ENCODE measurements around the gene ERC2.

The ERC2 gene

DNA sequence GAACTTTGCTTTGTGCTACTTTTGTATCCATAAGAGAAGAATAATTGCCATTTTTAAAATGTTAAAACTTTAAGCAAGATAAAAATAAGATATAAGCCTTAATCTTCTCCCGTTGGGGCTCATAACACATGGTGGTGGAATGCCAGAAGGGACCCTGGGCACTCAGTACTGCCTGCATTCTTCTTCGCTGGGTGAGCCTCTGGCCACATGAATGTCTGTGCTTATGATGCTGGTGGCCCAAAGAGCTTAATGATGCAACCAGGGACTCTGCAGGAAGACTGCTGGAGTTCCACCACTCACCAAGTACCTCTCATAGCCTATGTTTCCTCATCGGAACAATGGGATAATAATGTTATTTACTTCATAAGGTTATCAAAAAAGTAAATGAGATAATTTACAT is 103.6 kb downstream of the ERC2 start:
- no peak for DNase-seq
- Histone ChIP-seq H3K4me3 (ENCODE audit: low read depth, low read length) (no peak overlapping the region), H3K27ac (no peak overlapping the region), H3K27me3 (ENCODE audit: insufficient read depth, low read depth, severe bottlenecking) (no peaks in the 10 kb centered on the region), H3K36me3 (no peaks in the 10 kb centered on the region), H3K9me3 (ENCODE audit: severe bottlenecking) (no peaks in the 10 kb centered on the region)
- TF ChIP-seq, protein P1, sequence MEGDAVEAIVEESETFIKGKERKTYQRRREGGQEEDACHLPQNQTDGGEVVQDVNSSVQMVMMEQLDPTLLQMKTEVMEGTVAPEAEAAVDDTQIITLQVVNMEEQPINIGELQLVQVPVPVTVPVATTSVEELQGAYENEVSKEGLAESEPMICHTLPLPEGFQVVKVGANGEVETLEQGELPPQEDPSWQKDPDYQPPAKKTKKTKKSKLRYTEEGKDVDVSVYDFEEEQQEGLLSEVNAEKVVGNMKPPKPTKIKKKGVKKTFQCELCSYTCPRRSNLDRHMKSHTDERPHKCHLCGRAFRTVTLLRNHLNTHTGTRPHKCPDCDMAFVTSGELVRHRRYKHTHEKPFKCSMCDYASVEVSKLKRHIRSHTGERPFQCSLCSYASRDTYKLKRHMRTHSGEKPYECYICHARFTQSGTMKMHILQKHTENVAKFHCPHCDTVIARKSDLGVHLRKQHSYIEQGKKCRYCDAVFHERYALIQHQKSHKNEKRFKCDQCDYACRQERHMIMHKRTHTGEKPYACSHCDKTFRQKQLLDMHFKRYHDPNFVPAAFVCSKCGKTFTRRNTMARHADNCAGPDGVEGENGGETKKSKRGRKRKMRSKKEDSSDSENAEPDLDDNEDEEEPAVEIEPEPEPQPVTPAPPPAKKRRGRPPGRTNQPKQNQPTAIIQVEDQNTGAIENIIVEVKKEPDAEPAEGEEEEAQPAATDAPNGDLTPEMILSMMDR (IDR thresholded peaks at IDR 0.05; ENCODE audit: low read depth, low read length), result no peak

DNA sequence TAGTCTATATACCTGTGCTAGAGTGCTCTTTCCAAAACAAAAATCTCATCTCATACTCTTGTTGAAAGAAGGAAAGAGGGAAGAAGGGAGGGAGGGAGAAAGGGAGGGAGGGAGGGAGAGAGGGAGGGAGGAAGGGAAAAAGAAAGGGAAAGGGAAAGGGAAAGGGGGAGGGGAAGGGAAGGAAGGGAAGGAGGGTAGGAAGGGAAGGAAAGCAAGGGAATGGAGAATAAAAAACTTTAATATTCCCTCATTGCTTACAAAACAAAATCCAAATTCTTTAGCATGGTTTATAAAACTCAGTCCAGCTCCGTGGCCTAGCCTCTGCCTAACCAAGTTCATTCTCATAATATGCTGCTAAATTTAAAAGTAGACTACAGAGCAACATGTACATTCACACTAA is 104.5 kb downstream of the ERC2 start:
- TF ChIP-seq, protein P1 (IDR thresholded peaks at IDR 0.05; ENCODE audit: low read depth, low read length), result no peak
- Histone ChIP-seq H3K9me3 (ENCODE audit: severe bottlenecking) (no peaks in the 10 kb centered on the region), H3K27me3 (ENCODE audit: insufficient read depth, low read depth, severe bottlenecking) (no peaks in the 10 kb centered on the region), H3K36me3 (no peaks in the 10 kb centered on the region), H3K4me3 (ENCODE audit: low read depth, low read length) (no peak overlapping the region), H3K27ac (no peak overlapping the region)
- DNase-seq, result no peak

DNA sequence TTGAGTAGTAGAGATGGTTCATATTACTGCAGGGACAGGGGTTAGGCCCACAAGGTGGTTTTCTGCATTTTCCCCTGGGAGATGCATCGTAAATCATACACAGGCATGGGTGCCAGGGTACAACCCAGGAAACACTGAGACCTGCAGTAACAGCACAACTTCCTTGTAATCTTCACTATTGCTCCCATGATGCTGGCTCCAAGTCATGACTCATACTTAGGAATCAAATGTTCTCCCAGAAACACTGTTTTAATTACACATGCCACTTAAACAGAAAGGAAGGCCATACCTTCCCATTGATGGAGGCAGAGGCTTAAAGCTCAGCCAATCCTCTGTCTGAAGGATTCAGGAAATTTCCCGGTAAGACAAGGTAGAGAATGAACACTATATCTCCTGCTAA is 106.5 kb downstream of the ERC2 start:
- Histone ChIP-seq H3K4me3 (ENCODE audit: low read depth, low read length) (no peak overlapping the region), H3K36me3 (no peaks in the 10 kb centered on the region), H3K27me3 (ENCODE audit: insufficient read depth, low read depth, severe bottlenecking) (no peaks in the 10 kb centered on the region), H3K27ac (no peak overlapping the region), H3K9me3 (ENCODE audit: severe bottlenecking) (no peaks in the 10 kb centered on the region)
- TF ChIP-seq, protein P1 (IDR thresholded peaks at IDR 0.05; ENCODE audit: low read depth, low read length), result no peak
- no peak for DNase-seq

DNA sequence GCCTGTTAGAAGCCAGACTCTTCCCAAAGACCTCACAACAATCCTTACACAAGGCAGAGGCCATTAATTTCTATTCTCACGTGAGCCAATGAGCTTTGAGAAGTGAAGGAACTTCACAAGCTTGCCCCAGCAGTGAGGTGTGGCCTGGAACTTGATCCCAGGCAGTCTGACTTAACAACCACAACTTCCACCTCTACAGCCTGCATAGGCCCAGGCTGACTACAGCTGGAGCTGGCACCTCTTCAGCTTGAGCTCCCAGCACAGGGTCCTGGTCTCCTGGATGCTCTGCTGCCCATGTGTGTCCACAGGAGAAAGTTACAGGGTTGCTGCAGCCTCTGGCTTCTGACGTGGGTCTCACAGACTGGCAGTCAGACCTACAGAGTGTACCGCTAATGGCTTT is 111.0 kb downstream of the ERC2 start:
- DNase-seq, result no peak
- no peaks in the 10 kb centered on the region for H3K36me3 ChIP-seq
- TF ChIP-seq, protein P1 (IDR thresholded peaks at IDR 0.05; ENCODE audit: low read depth, low read length), result no peak

DNA sequence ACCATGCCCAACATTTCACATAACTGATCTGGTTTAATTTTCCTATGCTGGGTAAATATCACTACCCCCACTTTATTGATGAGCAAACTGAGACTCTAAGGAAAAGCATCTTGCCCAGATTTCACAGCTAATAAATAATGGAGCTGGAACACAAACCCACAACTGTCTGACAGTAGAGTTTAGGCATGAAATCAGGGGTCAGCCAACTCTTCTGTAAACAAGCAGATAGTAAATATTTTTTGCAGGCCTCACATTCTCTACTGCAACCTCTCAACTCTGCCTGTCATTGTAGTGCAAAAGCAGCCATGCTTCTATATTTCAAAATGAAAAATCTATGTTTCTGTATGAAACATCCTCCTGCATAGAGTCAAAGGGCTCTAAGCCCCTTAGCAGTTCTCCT is 111.5 kb downstream of the ERC2 start:
- no peaks in the 10 kb centered on the region for H3K27me3 ChIP-seq (ENCODE audit: insufficient read depth, low read depth, severe bottlenecking)
- no peak for DNase-seq

More for the DNA sequence above, 111.0 kb downstream of the ERC2 start:
- Histone ChIP-seq H3K27ac (no peak overlapping the region), H3K27me3 (ENCODE audit: insufficient read depth, low read depth, severe bottlenecking) (no peaks in the 10 kb centered on the region), H3K9me3 (ENCODE audit: severe bottlenecking) (no peaks in the 10 kb centered on the region), H3K4me3 (ENCODE audit: low read depth, low read length) (no peak overlapping the region)

More for the DNA sequence above, 111.5 kb downstream of the ERC2 start:
- Histone ChIP-seq H3K4me3 (ENCODE audit: low read depth, low read length) (no peak overlapping the region), H3K9me3 (ENCODE audit: severe bottlenecking) (no peaks in the 10 kb centered on the region), H3K36me3 (no peaks in the 10 kb centered on the region), H3K27ac (no peak overlapping the region)
- TF ChIP-seq, protein P1 (IDR thresholded peaks at IDR 0.05; ENCODE audit: low read depth, low read length), result no peak

Data from WERI-Rb-1 (cell line).